Measurements from ENCODE around the gene GDF10.

- TF ChIP-seq CTCF (CRISPR knock-in tag; IDR thresholded peaks at IDR 0.05) (no peak), LRRFIP1 (CRISPR knock-in tag; conservative IDR thresholded peaks at IDR 0.05) (no peak), SIX1 (CRISPR knock-in tag; IDR thresholded peaks at IDR 0.05; ENCODE audit: borderline replicate concordance) (no peak), ZFP41 (CRISPR knock-in tag; IDR thresholded peaks at IDR 0.05; ENCODE audit: borderline replicate concordance) (no peak), MAFK (conservative IDR thresholded peaks at IDR 0.05 in 1 of 2, IDR thresholded peaks at IDR 0.05 in 1 of 2; ENCODE audit: low read length in 2 of 2) (no peak), ZKSCAN1 (IDR thresholded peaks at IDR 0.05; ENCODE audit: low read length) (no peak), TBL1XR1 (IDR thresholded peaks at IDR 0.05; ENCODE audit: borderline replicate concordance, low read length, partially characterized antibody) (no peak), TCF12 (IDR thresholded peaks at IDR 0.05) (no peak), TCF12 (CRISPR knock-in tag; IDR thresholded peaks at IDR 0.05) (no peak), JUND (CRISPR knock-in tag; IDR thresholded peaks at IDR 0.05) (no peak), EZH2 (conservative IDR thresholded peaks at IDR 0.05; ENCODE audit: low read depth, low read length) (no peak), REST (IDR thresholded peaks at IDR 0.05; ENCODE audit: borderline replicate concordance in 1 of 2, low read depth in 1 of 2, low read length in 2 of 2) (no peak)
Measured at GRCh38 chr10:47347303-47347675, 47.3 kb downstream of the GDF10 start.

Measured in HepG2 (cell line).